ENCODE data around the gene ALDH7A1.

ALDH7A1 gene

GRCh38 chr5:126597156-126597555 is 2.1 kb upstream of the ALDH7A1 start:
- no peak for DNase-seq (ENCODE audit: low spot score)
- in situ Hi-C loops (cut with MboI; ENCODE audit: low pct_unique_long_range_greater_than_20kb, low sequenced_read_pairs, unreplicated experiment): no loop called here
- TF ChIP-seq, protein P1, sequence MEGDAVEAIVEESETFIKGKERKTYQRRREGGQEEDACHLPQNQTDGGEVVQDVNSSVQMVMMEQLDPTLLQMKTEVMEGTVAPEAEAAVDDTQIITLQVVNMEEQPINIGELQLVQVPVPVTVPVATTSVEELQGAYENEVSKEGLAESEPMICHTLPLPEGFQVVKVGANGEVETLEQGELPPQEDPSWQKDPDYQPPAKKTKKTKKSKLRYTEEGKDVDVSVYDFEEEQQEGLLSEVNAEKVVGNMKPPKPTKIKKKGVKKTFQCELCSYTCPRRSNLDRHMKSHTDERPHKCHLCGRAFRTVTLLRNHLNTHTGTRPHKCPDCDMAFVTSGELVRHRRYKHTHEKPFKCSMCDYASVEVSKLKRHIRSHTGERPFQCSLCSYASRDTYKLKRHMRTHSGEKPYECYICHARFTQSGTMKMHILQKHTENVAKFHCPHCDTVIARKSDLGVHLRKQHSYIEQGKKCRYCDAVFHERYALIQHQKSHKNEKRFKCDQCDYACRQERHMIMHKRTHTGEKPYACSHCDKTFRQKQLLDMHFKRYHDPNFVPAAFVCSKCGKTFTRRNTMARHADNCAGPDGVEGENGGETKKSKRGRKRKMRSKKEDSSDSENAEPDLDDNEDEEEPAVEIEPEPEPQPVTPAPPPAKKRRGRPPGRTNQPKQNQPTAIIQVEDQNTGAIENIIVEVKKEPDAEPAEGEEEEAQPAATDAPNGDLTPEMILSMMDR (IDR thresholded peaks at IDR 0.05; ENCODE audit: extremely low read depth, insufficient read depth, missing control alignments): no peak

DNA sequence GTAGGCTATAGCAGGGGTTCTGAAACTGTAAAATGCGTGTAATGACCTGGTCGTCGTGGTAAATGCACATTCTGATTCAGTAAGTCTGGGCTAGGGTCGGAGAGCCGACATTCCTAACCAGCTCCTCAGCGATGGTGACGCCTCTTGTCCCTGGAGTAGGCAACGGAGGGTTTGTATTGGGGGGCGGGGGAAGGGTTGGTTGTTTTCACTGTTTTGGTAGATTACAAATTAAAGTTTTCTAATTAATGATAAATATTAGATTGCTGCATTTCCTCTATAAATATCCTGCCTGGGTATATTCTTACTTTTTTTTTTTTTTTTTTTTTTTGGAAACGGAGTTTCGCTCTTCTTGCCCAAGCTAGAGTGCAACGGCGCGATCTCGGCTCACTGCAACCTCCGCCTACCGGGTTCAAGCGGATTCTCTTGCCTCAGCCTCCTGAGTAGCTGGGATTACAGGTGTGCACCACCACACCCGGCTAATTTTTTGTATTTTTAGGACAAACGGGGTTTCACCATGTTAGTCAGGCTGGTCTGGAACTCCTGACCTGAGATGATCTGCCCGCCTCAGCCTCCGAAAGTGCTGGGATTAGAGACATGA is 566 bp upstream of the ALDH7A1 start:
- DNase-seq (ENCODE audit: low spot score): no peak
- in situ Hi-C loops (cut with MboI; ENCODE audit: low pct_unique_long_range_greater_than_20kb, low sequenced_read_pairs, unreplicated experiment): no loop called here

GRCh38 chr5:126591549-126591948 is 3.5 kb downstream of the ALDH7A1 start:
- no peak for DNase-seq (ENCODE audit: low spot score)

More for the DNA sequence above, 566 bp upstream of the ALDH7A1 start:
- TF ChIP-seq, protein P1 (IDR thresholded peaks at IDR 0.05; ENCODE audit: extremely low read depth, insufficient read depth, missing control alignments): no peak

DNA sequence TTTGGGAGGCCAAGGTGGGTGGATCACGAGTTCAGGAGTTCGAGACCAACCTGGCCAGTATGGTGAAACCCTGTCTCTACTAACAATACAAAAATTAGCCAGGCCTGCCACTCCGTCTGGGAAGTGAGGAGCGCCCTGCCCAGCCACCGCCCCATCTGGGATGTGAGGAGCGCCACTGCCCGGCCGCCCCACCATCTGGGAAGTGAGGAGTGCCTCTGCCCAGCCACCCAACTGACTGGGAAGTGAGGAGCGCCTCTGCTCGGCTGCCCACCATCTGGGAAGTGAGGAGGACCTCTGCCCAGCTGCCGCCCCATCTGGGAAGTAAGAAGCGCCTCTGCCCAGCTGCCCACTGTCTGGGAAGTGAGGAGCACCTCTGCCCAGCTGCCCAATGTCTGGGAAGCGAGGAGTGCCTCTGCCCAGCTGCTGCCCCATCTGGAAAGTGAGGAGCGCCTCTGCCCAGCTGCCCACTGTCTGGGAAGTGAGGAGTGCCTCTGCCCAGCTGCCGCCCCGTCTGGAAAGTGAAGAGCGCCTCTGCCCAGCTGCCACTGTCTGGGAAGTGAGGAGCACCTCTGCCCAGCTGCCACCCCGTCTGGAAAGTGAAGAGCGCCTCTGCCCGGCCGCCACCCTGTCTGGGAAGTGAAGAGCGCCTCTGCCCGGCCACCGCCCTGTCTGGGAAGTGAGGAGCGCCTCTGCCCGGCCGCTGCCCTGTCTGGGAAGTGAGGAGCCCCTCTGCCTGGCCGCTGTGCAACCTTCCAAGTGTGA is 5.3 kb downstream of the ALDH7A1 start:
- TF ChIP-seq, protein P1 (IDR thresholded peaks at IDR 0.05; ENCODE audit: extremely low read depth, insufficient read depth, missing control alignments): no peak
- in situ Hi-C loops (cut with MboI; ENCODE audit: low pct_unique_long_range_greater_than_20kb, low sequenced_read_pairs, unreplicated experiment): no loop called here
- DNase-seq (ENCODE audit: low spot score): no peak

More at GRCh38 chr5:126591549-126591948, 3.5 kb downstream of the ALDH7A1 start:
- TF ChIP-seq, protein P1 (IDR thresholded peaks at IDR 0.05; ENCODE audit: extremely low read depth, insufficient read depth, missing control alignments): no peak
- in situ Hi-C loops (cut with MboI; ENCODE audit: low pct_unique_long_range_greater_than_20kb, low sequenced_read_pairs, unreplicated experiment): no loop called here

DNA sequence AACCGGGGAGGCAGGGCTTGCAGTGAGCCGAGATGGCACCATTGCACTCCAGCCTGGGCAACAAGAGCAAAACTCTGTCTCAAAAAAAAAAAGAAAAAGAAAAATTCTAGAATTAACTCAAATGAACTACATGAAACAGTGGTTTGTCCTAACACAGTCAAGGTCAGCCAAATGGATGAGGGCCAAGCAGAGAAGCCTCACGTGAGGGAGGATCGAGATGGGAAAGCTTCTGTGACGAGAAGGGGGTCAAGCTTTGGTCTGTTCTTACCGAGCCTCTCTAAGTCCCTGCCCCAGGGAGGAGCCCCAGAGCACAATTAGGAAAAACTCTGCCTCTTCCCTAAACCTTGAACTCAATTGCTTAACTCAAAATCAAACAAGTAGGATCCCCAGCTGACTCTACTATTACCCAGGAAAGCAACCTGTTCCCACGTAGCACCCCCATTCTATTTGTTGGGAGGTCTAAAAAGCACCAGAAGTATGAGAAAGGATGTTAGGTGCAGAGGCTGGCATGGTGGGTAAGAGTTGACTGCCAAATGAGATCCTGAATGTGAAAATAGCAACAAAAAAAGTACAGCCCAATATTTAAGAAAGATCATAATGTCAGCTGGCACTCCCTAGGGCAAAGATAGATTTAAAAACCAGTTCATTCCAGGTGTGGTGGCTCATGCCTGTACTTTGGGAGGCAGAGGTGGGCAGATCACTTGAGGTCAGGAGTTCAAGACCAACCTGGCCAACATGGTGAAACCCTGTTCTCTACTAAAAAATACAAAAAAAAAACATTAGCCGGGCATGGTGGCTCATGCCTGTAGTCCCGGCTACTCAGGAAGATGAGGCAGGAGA is 7.2 kb downstream of the ALDH7A1 start:
- in situ Hi-C loops (cut with MboI; ENCODE audit: low pct_unique_long_range_greater_than_20kb, low sequenced_read_pairs, unreplicated experiment): no loop called here
- TF ChIP-seq, protein P1 (IDR thresholded peaks at IDR 0.05; ENCODE audit: extremely low read depth, insufficient read depth, missing control alignments): no peak
- DNase-seq (ENCODE audit: low spot score): no peak

- TF ChIP-seq, protein P1 (IDR thresholded peaks at IDR 0.05; ENCODE audit: extremely low read depth, insufficient read depth, missing control alignments): no peak
- in situ Hi-C loops (cut with MboI; ENCODE audit: low pct_unique_long_range_greater_than_20kb, low sequenced_read_pairs, unreplicated experiment): no loop called here
- DNase-seq (ENCODE audit: low spot score): no peak
Measured at GRCh38 chr5:126583761-126584160, 11.3 kb downstream of the ALDH7A1 start.
